ENCODE data around the gene SRSF5.

The SRSF5 gene

GRCh38 chr14:69772082-69773017, 5.4 kb downstream of the SRSF5 start:
- TF ChIP-seq ZBTB7A (IDR thresholded peaks at IDR 0.05; ENCODE audit: low read depth) (no peak), NFIC (IDR thresholded peaks at IDR 0.05) (no peak), RAD21 (IDR thresholded peaks at IDR 0.05; ENCODE audit: low read depth) (no peak), EP300 (IDR thresholded peaks at IDR 0.05; ENCODE audit: borderline replicate concordance) (no peak), MAX (IDR thresholded peaks at IDR 0.05) (no peak), USF1 (IDR thresholded peaks at IDR 0.05) (no peak), YY1 (IDR thresholded peaks at IDR 0.05; ENCODE audit: low read depth) (no peak), FOXM1 (IDR thresholded peaks at IDR 0.05; ENCODE audit: borderline replicate concordance, low read depth) (no peak), EGR1 (IDR thresholded peaks at IDR 0.05) (no peak), CEBPB (IDR thresholded peaks at IDR 0.05) (no peak), TEAD4 (IDR thresholded peaks at IDR 0.05) (no peak), TCF12 (IDR thresholded peaks at IDR 0.05; ENCODE audit: low read depth) (no peak), TAF1 (IDR thresholded peaks at IDR 0.05; ENCODE audit: low read depth) (no peak)

GRCh38 chr14:69773571-69774276, 6.8 kb downstream of the SRSF5 start:
- no peak for TF ChIP-seq CEBPB (IDR thresholded peaks at IDR 0.05)

GRCh38 chr14:69775012-69775411, 8.1 kb downstream of the SRSF5 start:
- TF ChIP-seq TEAD4 (IDR thresholded peaks at IDR 0.05) (no peak), FOXM1 (IDR thresholded peaks at IDR 0.05; ENCODE audit: borderline replicate concordance, low read depth) (no peak), TCF12 (IDR thresholded peaks at IDR 0.05; ENCODE audit: low read depth) (no peak), EGR1 (IDR thresholded peaks at IDR 0.05) (no peak), USF1 (IDR thresholded peaks at IDR 0.05) (no peak), MAX (IDR thresholded peaks at IDR 0.05) (no peak), YY1 (IDR thresholded peaks at IDR 0.05; ENCODE audit: low read depth) (no peak), EP300 (IDR thresholded peaks at IDR 0.05; ENCODE audit: borderline replicate concordance) (no peak), REST (IDR thresholded peaks at IDR 0.05; ENCODE audit: low read depth) (no peak), NFIC (IDR thresholded peaks at IDR 0.05) (no peak), ZBTB7A (IDR thresholded peaks at IDR 0.05; ENCODE audit: low read depth) (no peak), CREB1 (IDR thresholded peaks at IDR 0.05; ENCODE audit: low read depth) (no peak), RAD21 (IDR thresholded peaks at IDR 0.05; ENCODE audit: low read depth) (no peak), TAF1 (IDR thresholded peaks at IDR 0.05; ENCODE audit: low read depth) (no peak), CEBPB (IDR thresholded peaks at IDR 0.05) (no peak)

GRCh38 chr14:69776875-69777453, 10.0 kb downstream of the SRSF5 start:
- TF ChIP-seq TCF12 (IDR thresholded peaks at IDR 0.05; ENCODE audit: low read depth), result no peak
- TF ChIP-seq MAX (IDR thresholded peaks at IDR 0.05), result no peak
- no peak for TF ChIP-seq FOXM1 (IDR thresholded peaks at IDR 0.05; ENCODE audit: borderline replicate concordance, low read depth)
- no peak for TF ChIP-seq ZBTB7A (IDR thresholded peaks at IDR 0.05; ENCODE audit: low read depth)
- no peak for TF ChIP-seq REST (IDR thresholded peaks at IDR 0.05; ENCODE audit: low read depth)
- TF ChIP-seq EP300 (IDR thresholded peaks at IDR 0.05; ENCODE audit: borderline replicate concordance), result no peak

GRCh38 chr14:69779088-69779487, 12.1 kb downstream of the SRSF5 start:
- no peak for TF ChIP-seq USF1 (IDR thresholded peaks at IDR 0.05)
- no peak for TF ChIP-seq EGR1 (IDR thresholded peaks at IDR 0.05)
- no peak for TF ChIP-seq TCF12 (IDR thresholded peaks at IDR 0.05; ENCODE audit: low read depth)
- TF ChIP-seq RAD21 (IDR thresholded peaks at IDR 0.05; ENCODE audit: low read depth), result no peak
- no peak for TF ChIP-seq TEAD4 (IDR thresholded peaks at IDR 0.05)
